Measurements from ENCODE around the gene SGSM1. TPM values are rescaled to one million over a fixed set of nuclear protein-coding genes. Genes with fewer than 3 reads are reported as not detected.
A peak's percentile ranks its signal among the peaks of the same experiment; 100 is the strongest.

Gene SGSM1
- total RNA-seq, 2 experiments from 2014 or later: 0.12 to 0.15 TPM

DNA sequence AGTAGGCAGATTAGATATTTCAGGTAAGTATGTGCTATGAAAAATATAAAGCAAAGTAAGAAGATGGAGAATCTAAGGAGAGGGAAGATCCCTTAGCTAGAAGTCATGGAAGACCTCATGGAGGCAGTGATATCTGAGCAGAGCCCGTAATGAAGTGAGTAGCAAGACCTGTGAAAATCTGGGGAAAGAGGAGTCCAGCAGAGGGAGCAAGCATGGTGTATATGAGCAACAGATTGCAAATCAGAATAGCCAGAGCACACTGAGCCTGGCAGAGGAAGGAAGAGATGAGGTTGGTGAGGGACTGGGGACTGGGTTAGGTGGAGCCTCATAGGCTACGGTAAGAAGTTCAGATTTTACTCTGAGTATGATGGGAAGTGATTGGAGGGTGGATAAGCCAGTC lies 131.1 kb downstream of the SGSM1 start:
- no peaks in the 10 kb centered on the region for H3K9me3 Mint-ChIP-seq
- no peak overlapping the region for H3K27ac Mint-ChIP-seq
- peak; percentile 27 for DNase-seq
- no peaks in the 10 kb centered on the region for H3K4me1 Mint-ChIP-seq
- no peak overlapping the region for H3K4me3 Mint-ChIP-seq
- POLR2A ChIA-PET: no interaction called here
- H3K27me3 Mint-ChIP-seq: peaks cover 7% of the 10 kb centered on the region
- H3K36me3 Mint-ChIP-seq (ENCODE audit: low read depth): no peaks in the 10 kb centered on the region
- CTCF ChIA-PET: interaction anchor here (1.8 kb wide), 1 partner anchor 112 kb away, joined by 6 read pairs; no protein-coding TSS in a partner anchor

DNA sequence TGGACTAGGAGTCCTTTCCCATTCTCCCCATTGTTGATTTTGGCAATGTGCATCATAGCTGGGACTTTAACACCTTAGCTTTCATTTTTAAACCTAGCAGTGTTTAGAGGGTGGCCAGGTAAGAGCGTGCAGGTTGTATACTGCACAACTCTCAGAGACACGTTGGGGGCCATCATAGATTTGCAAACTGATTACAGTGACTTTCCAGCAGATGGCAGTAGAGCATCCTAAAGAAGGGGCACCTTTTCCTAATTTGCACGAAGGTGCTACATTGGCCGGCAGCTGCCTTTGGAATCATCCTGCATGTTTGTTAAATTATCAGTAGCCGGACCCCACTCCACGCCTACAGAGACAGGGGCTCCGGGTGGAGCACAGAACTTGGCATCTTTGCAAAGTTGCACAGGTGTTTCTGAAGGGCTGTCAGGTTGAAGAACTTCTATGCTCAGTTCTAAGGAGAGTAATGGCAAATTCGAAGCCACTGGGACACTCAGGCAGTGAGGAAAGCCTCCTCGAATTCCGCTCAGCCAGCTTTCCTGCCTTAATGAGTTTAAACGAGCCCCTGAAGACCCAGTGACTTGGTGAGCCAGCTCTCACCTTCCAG lies 132.8 kb downstream of the SGSM1 start:
- Mint-ChIP-seq H3K4me1 (no peaks in the 10 kb centered on the region), H3K9me3 (no peaks in the 10 kb centered on the region), H3K27ac (no peak overlapping the region), H3K4me3 (no peak overlapping the region), H3K36me3 (ENCODE audit: low read depth) (no peaks in the 10 kb centered on the region), H3K27me3 (peaks cover 5% of the 10 kb centered on the region)
- peak; percentile 61 for DNase-seq
- ChIA-PET POLR2A (no interaction called here), CTCF (interaction anchor here (1.5 to 1.8 kb wide), 4 partner anchors 12 to 116 kb away, joined by 4 to 8 read pairs (median 5); no protein-coding TSS in a partner anchor)

DNA sequence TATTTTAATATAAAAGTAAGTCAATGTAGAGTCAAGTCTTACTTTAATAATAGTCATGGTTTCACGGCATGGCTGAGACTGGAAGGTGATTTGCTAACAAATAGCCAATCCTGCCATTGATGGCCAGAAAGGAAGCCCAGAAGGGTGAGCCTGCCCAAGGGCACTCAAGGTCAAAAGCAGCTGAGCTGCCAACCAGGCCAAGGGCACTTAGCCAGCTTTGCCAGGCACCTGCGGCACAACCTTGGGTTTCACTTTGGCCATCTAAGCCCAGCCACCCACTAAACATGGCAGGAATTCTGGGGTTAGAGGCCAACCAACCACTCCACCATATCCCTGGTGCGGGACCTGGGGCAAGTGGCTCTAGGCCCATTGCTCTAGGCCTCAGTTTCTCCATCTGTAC lies 136.3 kb downstream of the SGSM1 start:
- Mint-ChIP-seq H3K9me3 (no peaks in the 10 kb centered on the region), H3K4me3 (no peak overlapping the region), H3K27ac (no peak overlapping the region), H3K27me3 (peaks cover 18% of the 10 kb centered on the region), H3K4me1 (peaks cover 6% of the 10 kb centered on the region), H3K36me3 (ENCODE audit: low read depth) (no peaks in the 10 kb centered on the region)
- ChIA-PET POLR2A (no interaction called here), CTCF (interaction anchor here (1.2 kb wide), 1 partner anchor 9 kb away, joined by 3 read pairs; no protein-coding TSS in a partner anchor)
- DNase-seq: no peak

DNA sequence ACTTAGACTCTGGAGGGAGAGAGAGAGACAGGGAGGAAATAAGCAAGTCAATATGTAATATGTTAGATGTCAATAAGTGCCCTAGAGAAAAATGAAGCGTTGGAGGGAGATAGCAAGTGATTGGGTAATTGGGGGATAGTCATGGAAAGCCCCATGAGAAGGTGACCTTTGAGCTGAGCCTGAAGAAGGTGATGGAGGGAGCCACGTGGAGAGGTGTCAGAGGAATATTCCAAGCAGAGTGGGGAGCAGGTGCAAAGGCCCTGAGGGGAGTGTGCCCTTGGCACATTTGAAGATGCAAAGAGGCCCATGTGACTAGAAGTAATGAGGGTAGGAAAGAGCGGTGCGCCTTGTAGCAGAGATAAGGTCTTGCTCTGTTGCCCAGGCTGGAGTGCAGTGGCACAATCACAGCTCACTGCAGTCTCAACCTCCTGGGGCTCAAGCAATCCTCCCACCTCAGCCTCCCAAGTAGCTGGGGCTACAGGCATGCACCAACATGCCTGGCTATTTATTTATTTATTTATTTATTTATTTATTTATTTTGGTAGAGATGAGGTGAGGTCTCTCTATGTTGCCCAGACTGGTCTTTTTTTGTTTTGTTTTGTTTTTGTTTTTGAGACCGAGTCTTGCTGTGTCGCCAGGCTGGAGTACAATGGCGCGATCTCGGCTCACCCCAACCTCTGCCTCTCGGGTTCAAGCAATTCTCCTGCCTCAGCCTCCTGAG lies 138.4 kb downstream of the SGSM1 start:
- no peak overlapping the region for H3K27ac Mint-ChIP-seq

DNA sequence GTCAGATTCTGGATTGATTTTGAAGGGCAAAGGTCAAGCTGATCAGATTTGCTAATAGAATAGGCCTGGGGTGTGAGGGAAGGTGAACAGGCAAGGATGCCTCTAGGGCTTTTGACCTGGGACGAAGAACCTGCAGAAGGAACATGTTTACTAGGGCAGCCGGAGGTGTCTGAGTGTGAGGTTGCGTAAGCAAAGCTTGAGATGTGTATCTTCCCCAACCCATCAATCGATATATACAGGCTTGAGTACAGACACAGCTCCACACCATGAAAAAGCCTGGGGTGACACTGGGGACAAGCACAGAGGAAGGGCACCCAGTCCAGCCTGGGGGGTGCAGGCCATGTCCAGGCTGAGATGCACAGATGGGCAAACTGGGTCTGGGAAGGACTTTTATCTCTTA lies 139.4 kb downstream of the SGSM1 start:
- CTCF ChIA-PET: no interaction called here
- H3K36me3 Mint-ChIP-seq (ENCODE audit: low read depth): no peaks in the 10 kb centered on the region

More for the DNA sequence above, 138.4 kb downstream of the SGSM1 start:
- Mint-ChIP-seq H3K36me3 (ENCODE audit: low read depth) (no peaks in the 10 kb centered on the region), H3K4me1 (peaks cover 6% of the 10 kb centered on the region), H3K4me3 (no peak overlapping the region), H3K9me3 (no peaks in the 10 kb centered on the region), H3K27me3 (peaks cover 30% of the 10 kb centered on the region)
- POLR2A ChIA-PET: interaction anchor here (0.6 kb wide), 1 partner anchor 163 kb away, joined by 4 read pairs; no protein-coding TSS in a partner anchor
- no peak for DNase-seq
- CTCF ChIA-PET: no interaction called here

DNA sequence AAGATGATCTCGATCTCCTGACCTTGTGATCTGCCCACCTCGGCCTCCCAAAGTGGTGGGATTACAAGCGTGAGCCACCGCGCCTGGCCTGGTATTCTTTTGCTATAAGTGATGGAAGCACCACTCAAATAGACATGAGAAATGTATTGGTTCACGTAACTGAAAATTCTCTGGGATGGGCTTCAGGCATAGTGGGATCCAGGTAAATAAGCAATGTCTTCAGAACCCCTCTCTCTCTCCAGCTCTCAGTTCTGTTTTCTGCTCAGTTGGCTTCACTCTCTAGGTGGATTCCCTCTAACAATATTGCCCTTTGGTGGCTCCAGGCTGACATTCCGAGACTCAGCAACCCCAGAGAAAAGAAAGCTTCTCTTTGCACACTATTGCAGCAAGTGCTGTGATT lies 141.4 kb downstream of the SGSM1 start:
- Mint-ChIP-seq H3K4me3 (no peak overlapping the region), H3K27ac (no peak overlapping the region), H3K4me1 (peaks cover 25% of the 10 kb centered on the region), H3K9me3 (no peaks in the 10 kb centered on the region), H3K36me3 (ENCODE audit: low read depth) (no peaks in the 10 kb centered on the region), H3K27me3 (peaks cover 54% of the 10 kb centered on the region)
- ChIA-PET CTCF (interaction anchor here (0.6 to 3.0 kb wide), 4 partner anchors 42 to 186 kb away, joined by 3 to 6 read pairs (median 4); no protein-coding TSS in a partner anchor), POLR2A (no interaction called here)
- DNase-seq: no peak

More for the DNA sequence above, 139.4 kb downstream of the SGSM1 start:
- Mint-ChIP-seq H3K27me3 (peaks cover 39% of the 10 kb centered on the region), H3K9me3 (no peaks in the 10 kb centered on the region), H3K4me1 (peaks cover 11% of the 10 kb centered on the region), H3K27ac (no peak overlapping the region), H3K4me3 (no peak overlapping the region)
- POLR2A ChIA-PET: no interaction called here
- DNase-seq: no peak

DNA sequence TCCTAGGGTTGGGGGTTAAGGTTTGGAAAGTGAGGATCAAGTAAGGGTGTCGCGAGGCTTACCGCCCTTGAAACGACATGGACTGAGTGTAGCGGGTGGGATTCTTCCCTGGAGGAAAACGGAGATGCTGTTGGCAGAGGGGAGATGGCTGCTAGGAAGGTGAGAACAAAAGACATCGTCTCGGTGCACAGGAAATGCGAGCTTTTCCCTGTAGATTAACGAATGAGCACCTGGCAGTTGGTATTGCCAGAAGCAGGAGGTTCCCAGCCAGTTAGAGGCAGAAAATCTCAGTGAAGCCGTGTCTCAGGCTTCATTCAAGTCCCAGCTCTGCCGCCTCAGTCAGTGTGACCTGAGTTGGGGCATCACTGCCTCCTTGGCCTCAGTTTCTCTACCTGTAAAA lies 141.9 kb downstream of the SGSM1 start:
- peaks cover 26% of the 10 kb centered on the region for H3K4me1 Mint-ChIP-seq
- H3K27ac Mint-ChIP-seq: no peak overlapping the region
- no peak for DNase-seq
- ChIA-PET CTCF (interaction anchor here (0.6 to 3.0 kb wide), 4 partner anchors 41 to 187 kb away, joined by 3 to 6 read pairs (median 4); no protein-coding TSS in a partner anchor), POLR2A (no interaction called here)
- H3K36me3 Mint-ChIP-seq (ENCODE audit: low read depth): no peaks in the 10 kb centered on the region
- H3K9me3 Mint-ChIP-seq: no peaks in the 10 kb centered on the region
- no peak overlapping the region for H3K4me3 Mint-ChIP-seq
- peaks cover 55% of the 10 kb centered on the region for H3K27me3 Mint-ChIP-seq

DNA sequence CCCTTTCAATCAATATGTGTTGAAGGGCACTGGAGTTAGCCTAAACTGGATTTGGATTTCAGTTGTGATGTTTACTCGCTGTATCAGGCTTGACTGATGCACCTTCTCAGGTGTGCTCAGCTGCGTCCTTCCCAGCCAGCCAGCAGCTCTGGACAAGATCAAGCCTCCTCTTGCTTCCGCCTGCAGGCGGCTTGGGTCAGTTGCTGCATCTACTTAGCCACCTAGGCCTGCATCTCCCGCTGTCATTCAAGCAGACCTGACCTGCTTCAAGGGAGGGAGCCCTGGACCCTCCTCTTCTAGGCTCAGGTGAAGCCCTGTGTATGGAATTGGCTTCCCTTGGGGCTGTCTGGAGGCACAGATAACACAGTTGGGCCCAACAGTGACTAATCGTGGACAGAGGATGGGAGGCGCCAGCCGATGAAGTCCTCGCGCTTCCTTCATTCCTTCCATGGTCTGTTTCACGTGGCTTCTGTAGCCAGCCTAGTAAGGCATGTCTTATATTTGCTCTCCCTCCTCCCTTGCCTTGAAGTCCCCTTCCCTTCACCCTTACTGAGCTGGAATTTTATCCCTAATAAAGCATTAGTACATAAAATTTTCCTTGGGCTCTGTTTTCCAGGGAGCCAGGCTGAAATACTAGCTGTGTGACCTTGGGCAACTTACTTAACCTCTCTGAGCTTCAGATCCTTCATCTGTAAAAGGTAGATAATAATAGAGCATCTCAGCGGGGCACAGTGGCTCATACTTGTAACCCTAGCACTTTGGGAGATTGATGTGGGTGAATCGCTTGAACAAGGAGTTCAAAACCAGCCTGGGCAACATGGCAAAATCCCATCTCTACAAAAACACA lies 142.6 kb downstream of the SGSM1 start:
- ChIA-PET POLR2A (interaction anchor here (0.6 kb wide), 1 partner anchor 99 kb away, joined by 3 read pairs; no protein-coding TSS in a partner anchor), CTCF (interaction anchor here (1.6 to 3.0 kb wide), 2 partner anchors 41 to 101 kb away, joined by 4 to 6 read pairs; no protein-coding TSS in a partner anchor)
- H3K27ac Mint-ChIP-seq: no peak overlapping the region
- no peak overlapping the region for H3K4me3 Mint-ChIP-seq
- H3K4me1 Mint-ChIP-seq: peaks cover 29% of the 10 kb centered on the region
- H3K9me3 Mint-ChIP-seq: no peaks in the 10 kb centered on the region
- H3K36me3 Mint-ChIP-seq (ENCODE audit: low read depth): no peaks in the 10 kb centered on the region
- H3K27me3 Mint-ChIP-seq: peaks cover 59% of the 10 kb centered on the region
- DNase-seq: no peak

DNA sequence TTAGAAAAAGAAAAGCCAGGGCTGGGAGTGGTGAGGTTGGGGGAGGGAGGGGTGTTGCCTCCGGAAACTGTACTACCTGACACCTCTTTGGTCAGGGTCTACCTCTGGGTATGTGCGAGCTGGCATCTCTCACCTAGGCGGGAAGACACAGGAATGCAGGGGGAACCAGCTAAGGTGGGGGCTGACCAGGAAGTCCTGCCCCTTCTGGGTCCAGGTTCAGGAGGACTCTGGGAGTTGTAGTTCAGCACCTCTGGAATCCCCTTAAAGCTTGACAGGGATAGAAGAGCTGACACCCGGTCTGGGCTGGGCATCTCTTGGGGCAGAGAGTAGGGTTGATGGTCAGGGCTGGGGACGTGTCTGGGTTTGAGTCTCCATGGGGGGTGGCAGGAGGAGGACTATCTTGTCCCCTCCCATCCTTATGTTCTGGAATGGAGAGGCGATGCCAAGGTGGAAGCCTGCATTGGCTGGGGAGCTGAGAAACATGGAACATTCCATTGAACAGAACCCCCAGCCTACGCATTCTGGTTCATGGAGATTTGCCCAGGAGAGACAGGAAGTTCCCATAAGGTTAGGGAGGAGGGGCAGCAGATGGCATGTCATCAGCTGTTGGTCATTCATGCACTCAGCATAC lies 144.4 kb downstream of the SGSM1 start:
- H3K36me3 Mint-ChIP-seq (ENCODE audit: low read depth): no peaks in the 10 kb centered on the region
- no peak overlapping the region for H3K27ac Mint-ChIP-seq
- peaks cover 37% of the 10 kb centered on the region for H3K4me1 Mint-ChIP-seq
- DNase-seq: no peak
- H3K27me3 Mint-ChIP-seq: peaks cover 67% of the 10 kb centered on the region
- H3K9me3 Mint-ChIP-seq: no peaks in the 10 kb centered on the region
- POLR2A ChIA-PET: no interaction called here
- H3K4me3 Mint-ChIP-seq: peak overlapping the region; percentile 52
- CTCF ChIA-PET: interaction anchor here (0.9 to 1.9 kb wide), 6 partner anchors 9 to 107 kb away, joined by 3 to 11 read pairs (median 4); no protein-coding TSS in a partner anchor

DNA sequence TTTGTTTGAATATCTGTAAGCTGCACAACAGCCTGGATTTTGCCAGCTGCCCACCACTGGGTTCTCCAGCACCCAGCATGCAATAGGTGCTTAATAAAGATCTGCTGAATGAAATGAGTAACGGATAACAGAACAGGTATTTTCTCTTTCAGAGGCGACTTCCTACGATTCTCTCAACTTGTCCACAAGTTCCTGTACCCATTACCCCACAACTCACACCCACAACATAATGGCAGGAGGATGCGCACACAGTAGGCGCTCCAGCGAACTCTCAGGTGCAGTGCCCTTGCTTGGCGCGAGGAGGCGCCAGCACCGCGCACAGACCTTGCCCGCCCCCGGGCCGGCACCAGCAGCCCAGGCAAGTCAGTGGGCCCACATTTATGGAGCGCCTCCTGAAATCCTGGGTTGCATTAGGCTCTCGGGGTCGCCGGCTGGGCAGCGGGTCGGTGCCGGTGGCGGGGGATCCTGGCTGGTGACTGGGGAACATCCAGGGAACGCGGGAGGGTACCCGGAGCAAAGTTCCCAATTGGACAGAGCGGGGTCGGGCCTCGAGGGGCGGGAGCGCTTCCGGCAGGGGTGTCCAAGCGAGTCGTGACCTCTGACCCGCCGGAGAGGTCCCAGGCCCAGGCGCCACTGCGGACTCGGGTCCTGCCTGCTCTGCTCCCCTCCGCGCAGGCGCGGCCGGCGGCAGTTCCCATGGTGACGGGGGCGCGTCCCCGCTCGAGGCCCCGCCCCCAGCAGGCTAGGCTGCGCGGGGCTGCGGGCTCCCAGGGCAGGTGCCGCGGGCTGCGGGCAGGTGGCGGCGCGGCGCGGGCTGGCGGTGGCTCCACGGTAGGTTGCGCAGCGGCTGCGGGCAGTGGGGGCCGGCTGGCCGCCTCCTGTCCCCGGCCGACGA lies 146.2 kb downstream of the SGSM1 start, which contains the start of gene KIAA1671:
Gene KIAA1671, plus strand, starts transcription at position 775 of the 895 bp plus-strand sequence. CDS start 75,284 bp downstream, outside the sequence.
- H3K27me3 Mint-ChIP-seq: peaks cover 68% of the 10 kb centered on the region

DNA sequence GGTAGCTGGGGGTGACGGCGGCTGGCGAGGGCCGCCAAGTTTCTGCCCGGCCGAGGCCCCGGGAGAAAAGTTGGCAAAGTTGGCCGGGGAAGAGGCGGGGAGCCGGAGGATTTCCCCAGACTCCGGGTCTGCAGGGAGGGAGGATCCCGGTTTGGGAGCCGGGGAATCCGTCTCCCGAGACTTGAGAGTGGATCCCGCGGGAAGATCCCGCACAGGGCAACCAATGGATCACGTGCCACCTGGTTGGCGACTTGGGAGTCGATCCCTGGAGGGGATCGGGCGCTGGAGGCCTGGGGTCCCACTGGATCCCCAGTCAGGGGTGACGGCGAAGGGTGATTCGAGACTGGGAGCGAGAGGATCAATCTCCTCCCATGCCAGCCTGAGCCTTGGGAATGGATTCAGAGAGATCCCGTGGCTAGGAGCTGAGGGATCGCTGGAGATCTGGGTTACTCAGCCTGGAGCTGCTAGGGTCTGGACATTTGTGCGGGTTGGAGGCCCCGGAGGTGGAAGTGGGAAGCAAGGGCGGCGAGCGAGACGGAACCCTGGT lies 146.9 kb downstream of the SGSM1 start:
- Mint-ChIP-seq H3K4me3 (peak overlapping the region; percentile 78), H3K27ac (no peak overlapping the region), H3K36me3 (ENCODE audit: low read depth) (no peaks in the 10 kb centered on the region), H3K9me3 (no peaks in the 10 kb centered on the region), H3K27me3 (peaks cover 63% of the 10 kb centered on the region), H3K4me1 (peaks cover 31% of the 10 kb centered on the region)
- no peak for DNase-seq
- ChIA-PET CTCF (interaction anchor here (1.0 to 1.1 kb wide), 3 partner anchors 9 to 96 kb away, joined by 3 to 4 read pairs (median 3); no protein-coding TSS in a partner anchor), POLR2A (no interaction called here)

More for the DNA sequence above, 146.2 kb downstream of the SGSM1 start, which contains the start of gene KIAA1671:
- Mint-ChIP-seq H3K36me3 (ENCODE audit: low read depth) (no peaks in the 10 kb centered on the region), H3K4me1 (peaks cover 31% of the 10 kb centered on the region), H3K9me3 (no peaks in the 10 kb centered on the region), H3K27ac (peak within 1 kb of the TSS; percentile 80), H3K4me3 (peak within 1 kb of the TSS; percentile 78)
- DNase-seq: peak; percentile 86
- CTCF ChIA-PET: interaction anchor here (0.9 to 1.7 kb wide), 7 partner anchors 10 to 100 kb away, joined by 3 to 6 read pairs (median 3); no protein-coding TSS in a partner anchor
- POLR2A ChIA-PET: no interaction called here

All from activated CD4-positive, alpha-beta T cell treated with anti-CD3 and anti-CD28 coated beads, Interleukin-2, amount 10 ng/mL, durations not matched to agents 7 days and 5 days (primary cell).